ENCODE results near the gene NISCH.
A peak's percentile ranks its signal among the peaks of the same experiment; 100 is the strongest.

The NISCH gene

GRCh38 chr3:52527732-52528585 is 72.6 kb downstream of the NISCH start:
- no peak for DNase-seq (ENCODE audit: low spot score)

- no peak for DNase-seq (ENCODE audit: low spot score)
Measured at GRCh38 chr3:52528586-52529375, 73.4 kb downstream of the NISCH start.

- peak; percentile 45 for DNase-seq (ENCODE audit: low spot score)
Measured at GRCh38 chr3:52529376-52530333, 74.3 kb downstream of the NISCH start.

- no peak for DNase-seq (ENCODE audit: low spot score)
Measured at GRCh38 chr3:52530918-52531826, 75.8 kb downstream of the NISCH start.

GRCh38 chr3:52531860-52532516 is 76.6 kb downstream of the NISCH start:
- DNase-seq (ENCODE audit: low spot score): no peak

GRCh38 chr3:52532517-52532837 is 77.1 kb downstream of the NISCH start:
- no peak for DNase-seq (ENCODE audit: low spot score)

- DNase-seq (ENCODE audit: low spot score): no peak
Measured at GRCh38 chr3:52532838-52533622, 77.6 kb downstream of the NISCH start.

GRCh38 chr3:52533623-52534280 is 78.3 kb downstream of the NISCH start, which contains the start of gene NT5DC2:
NT5DC2 (minus strand) TSS chr3:52533857; CDS start chr3:52533737, 120 bp downstream.
- peak; percentile 47 for DNase-seq (ENCODE audit: low spot score)

- DNase-seq (ENCODE audit: low spot score): peak; percentile 69
Measured at GRCh38 chr3:52534281-52535183, 79.1 kb downstream of the NISCH start.

GRCh38 chr3:52535411-52536111 is 80.2 kb downstream of the NISCH start:
- DNase-seq (ENCODE audit: low spot score): no peak

GRCh38 chr3:52536112-52536368 is 80.6 kb downstream of the NISCH start:
- DNase-seq (ENCODE audit: low spot score): no peak

GRCh38 chr3:52536369-52537164 is 81.2 kb downstream of the NISCH start, which contains the start of gene UQCC5:
UQCC5 (plus strand) TSS chr3:52536605; CDS start chr3:52536756, 151 bp downstream.
- DNase-seq (ENCODE audit: low spot score): peak; percentile 98

- DNase-seq (ENCODE audit: low spot score): no peak
Measured at GRCh38 chr3:52537165-52537620, 81.8 kb downstream of the NISCH start.

- DNase-seq (ENCODE audit: low spot score): no peak
Measured at GRCh38 chr3:52537726-52538421, 82.5 kb downstream of the NISCH start.

GRCh38 chr3:52539010-52539653 is 83.7 kb downstream of the NISCH start:
- no peak for DNase-seq (ENCODE audit: low spot score)

Data from cerebellar cortex (tissue), 1 donor.